Measurements from ENCODE around the gene AHRR. TPM values are rescaled to one million over a fixed set of nuclear protein-coding genes. Genes with fewer than 3 reads are reported as not detected.

Gene AHRR
- total and polyA plus RNA-seq, 2 experiments from 2014 or later: 0.27 to 1.8 TPM

GRCh38 chr5:422323-423232 is 101.1 kb downstream of the AHRR start:
- Histone ChIP-seq H3F3A (replicated peaks; ENCODE audit: low read depth) (no peaks in the 10 kb centered on the region), H3K79me2 (replicated peaks; ENCODE audit: insufficient read depth) (no peaks in the 10 kb centered on the region), H3K4me2 (no peak overlapping the region), H3K27me3 (ENCODE audit: insufficient read depth) (no peaks in the 10 kb centered on the region), H3K27ac (ENCODE audit: low read depth) (no peak overlapping the region), H2AFZ (no peak overlapping the region), H3K4me1 (ENCODE audit: insufficient read depth) (no peaks in the 10 kb centered on the region), H3K36me3 (ENCODE audit: insufficient read depth) (no peaks in the 10 kb centered on the region), H3K4me3 (no peak overlapping the region), H3K9me2 (ENCODE audit: insufficient read depth) (peaks cover 8% of the 10 kb centered on the region), H4K20me1 (replicated peaks; ENCODE audit: insufficient read depth) (no peaks in the 10 kb centered on the region)
- Mint-ChIP-seq H3K36me3 (ENCODE audit: low read depth) (no peaks in the 10 kb centered on the region), H3K4me1 (peaks cover 4% of the 10 kb centered on the region; the same call in 1 of the 3 replicates), H3K27ac (no peak overlapping the region), H3K4me3 (no peak overlapping the region), H3K9me3 (no peaks in the 10 kb centered on the region), H3K27me3 (ENCODE audit: insufficient read depth, low read depth, poor library complexity) (peaks cover 7% of the 10 kb centered on the region)
- no peak for ATAC-seq
- no peak for TF ChIP-seq ZNF462 (CRISPR knock-in tag; IDR thresholded peaks at IDR 0.05)
- no peak for TF ChIP-seq CREB1 (CRISPR knock-in tag; IDR thresholded peaks at IDR 0.05; ENCODE audit: low read depth)
- TF ChIP-seq ETS1 (IDR thresholded peaks at IDR 0.05): no peak
- TF ChIP-seq EZH2phosphoT487 (IDR thresholded peaks at IDR 0.05; ENCODE audit: unreplicated experiment): no peak
- no peak for TF ChIP-seq REST (IDR thresholded peaks at IDR 0.05; ENCODE audit: unreplicated experiment)
- TF ChIP-seq POLR2AphosphoS5 (IDR thresholded peaks at IDR 0.05; ENCODE audit: low read depth): no peak
- TF ChIP-seq ZNF114 (CRISPR knock-in tag; IDR thresholded peaks at IDR 0.05): no peak
- no peak for TF ChIP-seq ZNF331 (CRISPR knock-in tag; IDR thresholded peaks at IDR 0.05; ENCODE audit: low read depth)
- TF ChIP-seq EZH2 (IDR thresholded peaks at IDR 0.05; ENCODE audit: low read depth, unreplicated experiment): no peak
- TF ChIP-seq STAT1 (IDR thresholded peaks at IDR 0.05; ENCODE audit: unreplicated experiment): no peak
- TF ChIP-seq JUNB (IDR thresholded peaks at IDR 0.05; ENCODE audit: unreplicated experiment): no peak
- TF ChIP-seq NANOG (IDR thresholded peaks at IDR 0.05; ENCODE audit: borderline replicate concordance): no peak
- TF ChIP-seq CTCF (conservative IDR thresholded peaks at IDR 0.05; ENCODE audit: low read depth in 2 of 2): no peak
- no peak for DNase-seq (ENCODE audit: low spot score)
